Thyroid gland (tissue), 4 donors: ENCODE data around the gene BLVRA.
"Not testable (repeated sequence)": the region's sequence is repeated elsewhere in the genome, so short reads cannot be mapped to it uniquely, and the experiment has no call there.

Experiments
- CTCF ChIP-seq, 6 experiments: fragments of 200-600 bp in 3 of 6; fragments of 450-650 bp in 3 of 6; sonication (generic) in 3 of 6; IDR thresholded peaks; one replicate each; pipeline ENCODE4 v1.5.1; 2016 to 2019; ENCODE audit warnings: antibody characterized with exemption in 6 of 6, mild to moderate bottlenecking in 2 of 6, inconsistent platforms in 1 of 6, moderate library complexity in 1 of 6
- POLR2A ChIP-seq, 2 donors: fragments of 450-650 bp; IDR thresholded peaks; one replicate each; pipeline ENCODE4 v1.6.1; 2017; ENCODE audit warnings: antibody characterized with exemption in 2 of 2, mild to moderate bottlenecking in 2 of 2, moderate library complexity in 1 of 2

GRCh38 chr7:43731494-43731893 is 27.0 kb upstream of the BLVRA start:
- TF ChIP-seq POLR2A, CTCF (IDR thresholded peaks at IDR 0.05): not testable (repeated sequence)
